Measurements from ENCODE around the gene TACO1.

Gene TACO1

GRCh38 chr17:63640038-63640437 is 39.3 kb downstream of the TACO1 start:
- no peak for DNase-seq (ENCODE audit: low spot score)

- no peak for DNase-seq (ENCODE audit: low spot score)
Observed at GRCh38 chr17:63641692-63642448, 41.2 kb downstream of the TACO1 start.

GRCh38 chr17:63644846-63645245 is 44.2 kb downstream of the TACO1 start:
- no peak for DNase-seq (ENCODE audit: low spot score)

GRCh38 chr17:63645775-63646487 is 45.2 kb downstream of the TACO1 start:
- DNase-seq (ENCODE audit: low spot score), result no peak

DNA sequence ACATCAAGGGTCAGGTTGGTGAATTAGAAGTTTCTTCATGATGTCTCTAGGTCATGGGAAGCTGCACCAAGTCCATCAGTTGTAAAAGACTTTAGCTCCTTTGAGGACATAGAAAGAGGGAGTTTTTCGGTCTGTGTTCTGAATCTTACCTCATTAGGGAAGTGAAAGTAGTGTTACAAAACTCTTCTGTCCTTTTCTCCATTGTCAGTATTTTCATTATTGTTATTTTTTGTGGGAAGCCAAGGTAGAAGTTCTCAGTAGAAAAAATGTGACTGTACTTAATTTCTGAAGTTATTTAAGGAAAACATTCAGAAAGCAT is 45.8 kb downstream of the TACO1 start:
- no peak for DNase-seq (ENCODE audit: low spot score)

DNA sequence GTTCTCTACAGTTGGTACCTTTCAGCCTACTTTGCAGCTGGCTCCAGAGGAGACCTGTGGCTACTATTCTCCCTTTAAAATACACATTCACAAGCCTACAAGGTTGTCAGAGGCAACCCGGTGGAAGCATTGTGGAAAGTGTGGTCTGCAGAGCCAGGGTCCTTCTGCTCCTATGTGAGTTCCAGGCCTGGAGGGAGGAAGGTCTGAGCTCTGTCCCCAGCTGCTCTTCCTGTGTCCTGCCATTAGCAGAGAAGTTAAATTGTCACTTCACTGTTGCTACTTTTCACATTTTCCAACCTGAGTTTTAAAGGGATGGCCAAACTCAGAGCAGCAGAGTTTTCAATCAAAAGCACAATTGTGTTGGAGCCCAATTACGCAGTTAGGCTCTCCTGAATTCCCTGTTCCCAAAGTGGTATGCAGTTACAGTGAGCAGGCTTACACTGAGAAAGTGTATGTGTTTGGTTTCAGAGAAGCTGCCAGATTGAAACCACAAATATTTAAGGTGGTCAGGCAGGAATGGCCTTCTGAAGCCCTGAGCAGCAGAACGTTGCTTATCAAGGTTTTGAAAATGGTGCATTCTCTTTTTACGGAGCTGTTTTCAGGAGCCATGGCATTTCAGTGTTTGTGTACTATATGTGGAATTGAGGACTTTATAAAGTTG is 46.5 kb downstream of the TACO1 start:
- no peak for DNase-seq (ENCODE audit: low spot score)

GRCh38 chr17:63647936-63648335 is 47.2 kb downstream of the TACO1 start:
- no peak for DNase-seq (ENCODE audit: low spot score)

DNA sequence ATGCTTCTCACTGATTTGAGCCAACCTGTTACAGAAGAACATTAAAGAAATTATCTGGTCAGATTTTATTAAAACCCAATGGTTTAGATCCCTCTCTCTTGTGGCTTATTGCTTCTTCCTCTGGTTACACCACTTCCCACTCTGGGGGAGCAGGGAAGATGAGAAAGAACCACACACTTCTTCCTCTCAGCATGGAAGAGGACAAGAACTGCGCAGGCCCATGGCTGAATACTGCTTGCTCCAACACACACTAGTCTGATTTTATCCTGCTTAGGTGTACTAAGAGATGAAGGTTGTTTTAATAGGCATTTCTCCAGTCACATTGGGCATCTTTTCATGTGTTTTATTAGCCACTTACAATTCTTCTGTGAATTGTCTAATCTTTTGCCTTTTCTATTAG is 49.1 kb downstream of the TACO1 start:
- no peak for DNase-seq (ENCODE audit: low spot score)

GRCh38 chr17:63652106-63652505 is 51.4 kb downstream of the TACO1 start:
- no peak for DNase-seq (ENCODE audit: low spot score)

DNA sequence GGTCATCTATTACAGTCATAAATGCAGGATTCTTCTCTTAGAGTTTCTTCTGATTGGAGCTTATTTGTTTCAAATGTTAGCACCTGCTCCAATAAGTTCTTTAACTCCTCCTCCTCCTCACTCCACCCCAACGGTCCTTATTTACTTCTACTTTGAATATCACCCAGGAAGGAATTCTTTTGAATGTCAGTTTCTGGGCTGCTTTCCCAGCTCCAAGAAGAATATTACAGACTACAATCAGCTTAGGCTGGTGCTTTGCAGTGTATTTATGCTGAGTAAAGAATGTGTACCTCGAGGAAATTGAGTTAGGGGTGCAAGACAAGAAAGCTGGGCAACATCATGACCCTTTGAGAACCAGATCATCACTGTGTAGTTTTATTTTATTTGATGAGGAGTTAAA is 52.4 kb downstream of the TACO1 start:
- DNase-seq (ENCODE audit: low spot score), result no peak

- no peak for DNase-seq (ENCODE audit: low spot score)
Observed at GRCh38 chr17:63657786-63658185, 57.1 kb downstream of the TACO1 start.

All from RKO (cell line).